Amniotic epithelial cell (primary cell): ENCODE data around the gene ABCD4.
A peak's percentile ranks its signal among the peaks of the same experiment; 100 is the strongest.

Experiments
- DNase-seq: peaks from one replicate; pipeline ENCODE4 v3.0.0-alpha.2; 2010; ENCODE audit warnings: low read depth

Gene ABCD4

GRCh38 chr14:74302152-74302628, 544 bp downstream of the ABCD4 start:
- peak; percentile 60 for DNase-seq

DNA sequence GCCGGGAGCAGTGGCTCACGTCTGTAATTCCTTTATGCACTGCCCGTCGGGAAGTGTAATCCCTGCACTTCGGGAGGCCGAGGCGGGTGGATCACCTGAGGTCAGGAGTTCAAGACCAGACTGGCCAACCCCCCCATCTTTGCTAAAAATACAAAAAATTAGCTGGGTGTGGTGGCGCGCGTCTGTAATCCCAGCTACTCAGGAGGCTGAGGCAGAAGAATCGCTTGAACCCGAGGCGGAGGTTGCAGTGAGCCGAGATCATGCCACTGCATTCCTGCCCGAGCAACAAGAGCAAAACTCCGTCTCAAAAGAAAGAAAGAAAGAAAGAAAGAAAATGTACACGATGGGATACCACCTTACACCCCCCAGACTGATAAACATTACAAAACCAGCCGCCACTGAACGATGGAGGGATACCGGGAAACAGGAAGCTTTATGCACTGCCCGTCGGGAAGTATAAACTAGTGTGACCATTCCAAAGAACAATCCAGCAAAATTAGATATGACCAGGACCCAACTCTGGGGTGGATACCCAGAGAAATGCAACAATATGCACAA, 1.1 kb downstream of the ABCD4 start:
- DNase-seq, result no peak

- no peak for DNase-seq
These were observed 3.6 kb downstream of the ABCD4 start for GRCh38 chr14:74299061-74299545.

- DNase-seq, result no peak
These were observed 4.7 kb downstream of the ABCD4 start for GRCh38 chr14:74297986-74298385.

DNA sequence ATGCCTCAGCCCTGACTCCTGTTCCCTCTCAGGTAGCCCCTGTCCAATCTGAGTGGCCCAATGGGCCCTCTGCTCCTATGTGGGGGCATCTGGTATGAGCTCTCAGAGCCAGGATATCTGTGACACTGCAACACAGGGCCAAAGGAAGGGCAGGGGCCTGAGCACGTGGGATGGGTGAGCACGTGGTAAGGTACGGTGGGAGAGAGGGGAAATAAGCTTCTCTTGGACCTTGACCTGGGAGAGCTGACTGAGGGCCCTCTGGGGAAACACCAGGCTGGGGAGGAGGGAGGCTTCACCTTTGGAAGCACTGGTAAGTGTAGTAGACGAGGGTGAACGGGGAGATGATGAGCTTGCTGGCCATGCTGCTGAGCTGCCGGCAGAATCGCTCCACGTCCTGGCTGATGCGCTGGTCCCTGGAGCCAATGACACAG, 6.7 kb downstream of the ABCD4 start:
- DNase-seq, result no peak

GRCh38 chr14:74293606-74294005, 9.1 kb downstream of the ABCD4 start:
- DNase-seq, result no peak

DNA sequence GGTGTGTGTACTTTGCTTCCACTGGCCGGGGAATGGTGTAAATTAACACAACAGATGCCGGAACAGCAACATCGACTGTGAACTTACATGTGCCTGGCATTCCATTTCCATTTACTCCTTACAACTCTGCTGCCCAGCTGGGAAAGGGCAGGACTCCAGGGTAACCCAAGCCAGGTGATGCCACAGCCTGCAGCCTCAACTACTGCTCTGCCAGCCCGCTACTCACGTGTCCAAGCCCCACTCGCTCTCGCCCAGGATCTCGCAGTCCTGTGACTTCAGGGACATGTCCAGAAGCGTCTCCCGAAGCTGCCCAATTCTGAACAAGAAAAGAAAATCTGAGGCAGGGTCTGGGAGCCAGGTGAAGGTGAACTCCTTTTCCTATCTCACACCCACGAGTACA, 10.7 kb downstream of the ABCD4 start:
- no peak for DNase-seq

DNA sequence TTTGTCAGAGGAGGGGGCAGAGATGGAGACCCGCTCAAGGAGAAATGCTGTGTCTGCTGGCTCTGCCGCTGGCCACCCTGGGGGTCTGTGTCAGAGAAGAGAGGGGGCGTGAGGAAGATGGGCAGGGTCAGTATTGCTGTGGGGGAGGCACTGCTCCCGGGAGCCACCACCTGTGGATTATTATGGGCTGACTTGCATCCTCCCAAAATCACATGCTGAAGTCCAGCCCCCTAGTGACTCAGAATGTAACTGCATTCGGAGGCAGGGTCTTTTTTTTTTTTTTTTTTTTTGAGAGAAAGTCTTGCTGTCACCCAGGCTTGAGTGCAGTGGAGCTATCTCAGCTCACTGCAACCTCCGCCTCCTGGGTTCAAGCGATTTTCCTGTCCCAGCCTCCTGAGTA, 12.3 kb downstream of the ABCD4 start:
- no peak for DNase-seq

DNA sequence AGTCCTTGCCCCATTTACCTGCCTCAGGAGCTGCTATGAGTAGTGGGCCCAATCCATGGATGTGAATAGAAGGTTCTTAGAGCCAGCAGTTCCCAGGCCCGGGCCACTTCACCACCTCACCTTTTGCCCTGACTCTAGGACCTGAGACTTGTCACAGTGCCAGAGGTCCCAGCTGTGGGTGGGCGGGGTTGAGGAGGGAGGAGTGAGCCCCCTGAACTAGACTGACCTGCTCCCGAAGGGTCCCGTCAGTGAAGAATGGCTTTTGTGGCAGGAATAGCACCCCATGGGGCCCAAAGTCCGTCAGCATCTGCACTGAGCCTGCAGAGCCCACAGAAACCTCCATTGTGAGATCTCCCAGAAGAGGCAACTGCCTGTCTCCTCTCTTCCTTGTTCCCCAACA, 12.9 kb downstream of the ABCD4 start:
- no peak for DNase-seq

DNA sequence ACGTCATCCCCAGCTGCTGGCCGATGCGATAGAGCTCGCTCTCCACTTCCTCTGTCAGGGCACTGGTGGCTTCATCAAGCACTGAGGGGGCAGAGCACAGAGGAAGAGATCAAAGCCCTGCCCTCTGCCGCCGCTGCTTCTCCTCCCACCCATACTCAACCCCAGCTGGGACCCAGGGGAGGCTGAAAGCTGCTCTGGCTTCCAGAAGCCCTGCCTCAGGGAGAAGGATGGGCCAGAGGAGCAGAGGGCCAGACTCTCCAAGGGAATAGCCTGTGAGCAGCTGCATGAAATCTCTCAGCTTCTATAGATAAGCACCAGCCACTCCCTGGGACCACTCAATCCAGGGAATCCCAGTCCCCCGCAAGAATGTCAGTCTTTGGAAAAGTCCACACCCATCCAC, 16.0 kb downstream of the ABCD4 start:
- DNase-seq, result no peak

DNA sequence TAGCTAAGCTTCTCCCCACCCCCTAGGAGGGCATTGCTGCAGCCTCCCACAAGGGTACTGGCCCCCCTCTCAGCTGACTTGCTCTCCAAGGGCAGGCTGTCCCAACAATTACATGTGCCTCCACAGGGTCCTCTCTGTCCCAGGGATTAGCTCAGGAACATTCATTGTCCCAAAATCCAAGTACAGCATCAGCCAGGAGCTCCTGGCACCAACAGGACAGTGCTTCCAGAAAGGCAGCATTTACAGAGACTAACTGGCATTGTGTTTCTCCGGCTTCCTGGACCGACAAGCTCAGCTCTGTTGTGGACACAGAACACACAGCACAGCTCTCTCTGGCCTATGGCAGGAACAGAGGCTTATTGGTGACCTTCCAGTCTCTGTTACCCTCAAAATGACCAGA, 21.7 kb downstream of the ABCD4 start:
- DNase-seq, result no peak

GRCh38 chr14:74278080-74278479, 24.7 kb downstream of the ABCD4 start:
- DNase-seq, result no peak

DNA sequence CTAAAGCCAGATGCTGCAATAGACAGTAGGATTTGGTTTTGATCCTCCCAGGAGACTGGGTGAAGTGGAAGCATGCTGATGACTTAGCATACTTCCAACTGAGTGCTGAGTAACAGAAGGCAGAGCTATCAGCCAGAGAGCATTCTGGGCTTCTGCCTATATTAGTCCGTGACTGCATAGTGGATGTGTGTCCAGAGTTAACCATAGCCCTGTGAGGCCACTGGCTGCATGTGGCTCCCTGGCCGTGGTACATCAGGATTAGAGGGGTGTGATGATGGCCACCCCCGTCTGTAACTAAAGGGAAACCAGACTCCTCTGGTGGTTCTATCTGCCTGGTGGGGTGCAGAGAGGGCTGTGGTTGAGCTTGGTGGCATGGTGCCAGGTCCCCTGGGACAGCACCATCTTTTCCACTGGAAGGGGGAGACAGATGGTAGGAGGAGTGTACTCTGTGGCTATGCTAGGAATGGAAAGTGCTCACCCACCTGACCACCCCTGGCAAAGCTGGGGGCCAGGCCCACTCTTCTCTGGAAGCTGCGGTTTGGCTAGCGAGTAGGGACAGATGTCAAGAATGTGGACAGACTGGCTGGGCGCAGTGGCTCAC, 27.4 kb downstream of the ABCD4 start:
- DNase-seq, result peak; percentile 78

- DNase-seq, result no peak
These were observed 31.4 kb downstream of the ABCD4 start for GRCh38 chr14:74271365-74271764.

- DNase-seq, result peak; percentile 69
These were observed 32.2 kb downstream of the ABCD4 start for GRCh38 chr14:74270382-74271177.

DNA sequence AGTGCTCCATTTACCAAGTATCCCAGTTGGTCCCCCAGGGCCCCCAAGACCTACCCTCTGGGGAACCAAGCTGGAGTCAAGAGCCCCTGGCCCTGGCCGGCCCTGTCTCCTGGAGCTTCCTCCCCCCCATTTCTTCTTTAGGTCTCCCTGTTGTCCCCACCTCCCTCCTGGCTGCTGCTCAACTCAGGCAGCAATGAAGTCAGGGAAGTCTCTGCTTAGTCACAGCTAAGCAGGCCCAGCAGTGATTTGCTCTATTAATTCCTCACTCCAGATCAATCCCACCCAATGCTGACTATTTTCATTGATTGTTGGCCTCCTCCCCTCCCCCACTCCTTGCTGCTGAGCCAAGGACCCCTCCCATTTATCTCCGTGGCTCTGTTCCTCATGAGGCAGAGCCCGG, 35.1 kb downstream of the ABCD4 start:
- DNase-seq, result no peak

DNA sequence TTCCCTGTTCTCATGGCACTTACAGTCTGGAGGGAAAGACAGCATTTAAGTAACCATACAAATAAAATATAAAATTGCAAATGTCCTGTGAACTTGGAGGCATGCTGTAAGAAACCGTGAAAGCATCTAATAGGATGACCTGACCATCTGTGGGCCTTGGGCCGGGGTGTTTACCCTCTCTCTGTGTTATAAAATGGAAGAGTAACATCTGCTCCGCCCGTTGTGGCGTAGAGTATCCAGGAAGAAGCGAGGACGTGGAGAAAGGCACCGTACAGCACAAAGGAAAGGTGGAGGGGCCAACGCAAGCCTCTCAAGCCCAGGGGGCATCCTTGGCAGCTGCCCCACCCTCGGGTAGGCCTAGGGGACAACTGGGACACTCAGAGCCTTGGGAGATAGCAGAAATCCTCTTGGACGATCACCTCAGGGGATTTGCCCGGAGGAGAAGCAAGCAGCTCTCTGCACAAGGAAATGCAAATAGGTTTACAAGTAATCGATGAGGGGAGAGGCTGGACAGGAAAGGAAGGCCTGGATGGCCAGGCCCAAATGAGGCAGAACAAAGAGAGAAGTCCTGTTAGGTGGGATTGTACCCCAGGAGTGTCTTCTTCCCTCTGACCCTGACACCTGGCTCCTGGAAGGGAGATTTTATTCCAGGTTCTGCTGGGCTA, 37.3 kb downstream of the ABCD4 start:
- no peak for DNase-seq

GRCh38 chr14:74263921-74264320, 38.8 kb downstream of the ABCD4 start:
- no peak for DNase-seq

DNA sequence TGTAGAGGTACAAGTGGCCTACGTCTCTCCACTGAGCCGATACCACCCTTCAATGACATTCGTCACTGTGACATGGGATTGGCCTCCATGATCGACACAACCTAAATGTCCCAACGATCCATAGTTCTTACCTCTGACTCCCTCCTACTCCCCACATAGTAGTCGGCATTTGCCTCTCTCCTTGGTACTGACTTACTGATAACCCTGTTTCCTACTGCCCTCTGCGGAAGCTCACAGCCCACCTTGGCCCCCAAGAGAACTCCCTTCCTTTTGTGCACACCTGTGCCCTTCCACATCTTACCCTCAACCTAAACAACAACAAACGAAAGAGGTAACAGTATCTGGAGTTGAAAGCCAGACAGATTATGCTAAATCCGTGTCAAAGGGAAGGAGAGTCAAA, 39.6 kb downstream of the ABCD4 start:
- no peak for DNase-seq

DNA sequence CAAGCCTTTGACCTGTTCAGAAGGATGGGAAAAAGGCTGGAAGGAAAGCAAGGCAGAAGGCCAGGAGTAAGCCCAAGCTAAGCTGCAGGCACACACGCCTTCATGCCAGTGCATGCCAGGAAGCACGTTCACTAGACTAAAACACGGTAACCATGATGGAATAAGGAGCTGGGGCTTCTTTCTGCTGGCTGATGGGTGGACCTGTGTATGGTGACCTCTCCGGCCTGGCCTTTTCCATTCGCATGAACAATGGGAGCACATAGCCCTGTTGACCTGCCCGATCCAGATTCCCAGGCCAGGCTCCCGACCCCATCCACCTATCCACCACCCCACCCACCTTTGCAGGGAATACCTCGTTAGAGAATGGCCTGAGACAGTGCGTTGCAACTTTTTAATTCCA, 40.7 kb downstream of the ABCD4 start:
- no peak for DNase-seq

- DNase-seq, result no peak
These were observed 41.4 kb downstream of the ABCD4 start for GRCh38 chr14:74261288-74261687.

- DNase-seq, result no peak
These were observed 42.1 kb downstream of the ABCD4 start for GRCh38 chr14:74260525-74261233.
